HG02885 (cell line): ENCODE data around the gene LHPP.
"Not testable (repeated sequence)": the region's sequence is repeated elsewhere in the genome, so short reads cannot be mapped to it uniquely, and the experiment has no call there.

Experiments used
- ATAC-seq: cut with Tn5 transposase; IDR thresholded peaks from one replicate; pipeline ENCODE4 v1.9.1; 2021; ENCODE audit warnings: mild to moderate bottlenecking; ENCODE audit not compliant: unreplicated experiment, poor library complexity

The LHPP gene, protein sequence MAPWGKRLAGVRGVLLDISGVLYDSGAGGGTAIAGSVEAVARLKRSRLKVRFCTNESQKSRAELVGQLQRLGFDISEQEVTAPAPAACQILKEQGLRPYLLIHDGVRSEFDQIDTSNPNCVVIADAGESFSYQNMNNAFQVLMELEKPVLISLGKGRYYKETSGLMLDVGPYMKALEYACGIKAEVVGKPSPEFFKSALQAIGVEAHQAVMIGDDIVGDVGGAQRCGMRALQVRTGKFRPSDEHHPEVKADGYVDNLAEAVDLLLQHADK

DNA sequence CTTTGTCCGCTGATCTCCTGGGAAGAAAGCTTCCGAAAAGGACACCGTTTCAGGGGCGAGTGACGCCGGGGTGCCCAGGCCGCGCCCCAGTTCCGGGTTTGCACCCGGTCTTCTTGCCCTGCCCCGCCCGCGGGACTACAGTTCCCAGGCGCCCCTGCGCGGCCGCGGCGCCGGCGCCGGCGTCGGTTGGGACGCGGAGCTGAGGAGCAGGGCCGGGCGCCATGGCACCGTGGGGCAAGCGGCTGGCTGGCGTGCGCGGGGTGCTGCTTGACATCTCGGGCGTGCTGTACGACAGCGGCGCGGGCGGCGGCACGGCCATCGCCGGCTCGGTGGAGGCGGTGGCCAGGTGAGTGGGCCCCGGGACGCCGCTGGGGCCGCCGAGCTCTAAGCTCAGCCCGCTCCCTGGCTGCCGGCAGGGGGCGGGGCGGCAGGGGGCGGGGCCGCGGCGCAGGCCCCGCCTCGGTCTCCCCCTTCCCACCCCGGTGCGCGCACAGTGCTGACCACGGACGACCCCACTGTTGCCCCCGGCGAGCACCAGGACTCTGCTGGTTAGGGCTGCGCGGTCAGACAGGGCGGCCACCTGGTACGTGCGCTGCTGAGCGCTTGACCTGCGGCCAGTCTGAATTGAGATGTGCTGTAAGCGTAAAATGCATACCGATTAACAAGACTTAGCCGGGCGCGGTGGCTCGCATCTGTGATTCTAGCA lies at the start of gene LHPP:
LHPP (plus strand) TSS at position 182 of the 706 bp plus-strand sequence; CDS start at position 222, 40 bp downstream.
- ATAC-seq = peak; percentile 94

DNA sequence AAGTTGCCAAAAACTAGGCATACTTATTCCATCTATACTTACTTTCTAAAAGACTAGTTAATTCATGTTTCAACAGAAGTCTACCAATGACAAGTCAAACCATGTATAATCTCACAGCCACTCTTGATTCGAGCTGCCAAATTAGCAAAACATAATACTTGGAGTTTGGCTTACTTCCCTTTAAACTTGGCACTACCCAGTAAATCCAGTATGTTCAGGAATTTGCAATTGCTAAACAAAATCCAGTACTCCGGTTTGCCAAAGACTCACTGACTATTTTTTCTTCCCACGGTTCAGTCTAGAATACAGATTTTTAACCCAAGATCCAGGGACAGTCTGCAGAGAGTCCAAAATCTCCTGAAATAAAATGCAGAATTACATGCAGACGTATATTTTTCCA lies 47.5 kb upstream of the LHPP start:
- no peak for ATAC-seq

DNA sequence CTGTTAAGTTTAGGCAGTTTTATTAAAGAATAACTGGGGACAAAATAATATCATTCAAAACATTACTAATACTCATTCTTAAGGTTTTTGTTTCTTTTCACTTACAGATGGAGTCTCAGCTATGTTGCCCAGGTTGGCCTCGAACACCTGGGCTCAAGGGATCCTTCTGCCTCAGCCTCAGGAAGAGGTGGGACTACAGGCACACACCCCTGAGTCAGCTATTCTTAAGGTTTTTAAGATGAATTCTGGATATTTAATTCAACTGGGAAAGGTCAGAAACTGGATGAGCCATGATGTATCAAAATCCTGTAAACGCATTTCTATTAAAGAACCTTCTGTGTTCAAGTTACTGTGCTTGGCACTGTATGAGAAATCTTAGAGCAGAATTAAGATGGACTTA lies 46.4 kb upstream of the LHPP start:
- ATAC-seq = no peak

DNA sequence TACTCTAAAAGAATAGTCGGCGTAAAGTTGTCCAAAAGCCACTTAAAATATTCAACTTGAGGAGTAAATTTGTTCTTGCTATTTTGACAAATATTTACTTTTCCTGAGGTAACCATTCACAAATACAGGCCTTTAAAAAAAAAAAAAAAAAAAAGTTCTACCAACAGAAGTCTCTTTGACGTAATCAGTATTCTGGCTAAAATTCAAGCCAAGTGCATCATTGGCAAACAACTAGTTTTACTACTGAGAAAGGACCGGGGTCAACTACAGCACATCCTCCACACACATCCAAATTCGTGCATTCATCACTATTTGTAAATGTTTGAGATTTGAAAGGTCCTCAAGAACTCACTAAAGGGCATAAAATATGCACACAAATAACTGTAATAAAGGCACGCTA lies 44.9 kb upstream of the LHPP start:
- no peak for ATAC-seq

DNA sequence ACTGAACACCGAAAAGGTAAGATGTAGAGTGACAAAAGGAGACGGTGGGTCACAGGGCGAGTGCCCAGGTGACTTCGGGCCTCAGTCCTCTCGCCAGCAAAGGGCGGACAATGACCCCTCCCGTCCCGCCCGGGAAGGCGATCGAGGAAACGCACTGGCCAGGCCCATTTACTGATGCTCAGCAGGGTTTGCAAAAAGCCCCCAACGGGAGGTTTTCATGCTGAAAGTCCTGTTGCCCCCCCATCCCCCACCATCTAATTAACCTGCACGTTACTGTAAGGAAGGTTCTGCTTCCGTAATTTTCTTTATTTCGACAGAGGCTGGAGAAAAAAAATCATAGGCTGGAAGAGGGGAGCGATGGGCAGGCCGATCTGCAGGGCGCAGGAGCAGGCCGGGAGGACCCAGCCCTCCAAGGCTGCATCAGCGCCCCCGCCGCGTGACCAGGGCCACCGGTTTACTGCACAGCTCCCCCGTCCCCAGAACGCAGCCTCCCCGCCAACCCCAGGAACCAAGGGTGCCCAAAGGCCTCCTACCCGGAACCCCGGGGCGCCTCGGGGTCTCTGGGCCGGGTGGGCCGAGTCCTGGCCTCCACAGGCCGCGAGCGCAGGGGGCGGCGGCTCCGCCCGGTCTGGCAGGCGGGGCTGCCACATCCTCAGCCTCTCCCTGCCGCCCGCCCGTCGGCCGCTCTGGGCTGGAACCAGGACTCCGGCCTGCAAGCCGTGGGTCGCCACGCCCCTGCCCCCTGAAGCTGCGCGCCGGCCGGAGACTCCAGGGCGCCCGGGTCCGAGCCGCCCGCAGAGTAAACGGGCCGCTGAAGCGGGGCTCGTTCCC lies 43.5 kb upstream of the LHPP start:
- ATAC-seq = peak; percentile 32

DNA sequence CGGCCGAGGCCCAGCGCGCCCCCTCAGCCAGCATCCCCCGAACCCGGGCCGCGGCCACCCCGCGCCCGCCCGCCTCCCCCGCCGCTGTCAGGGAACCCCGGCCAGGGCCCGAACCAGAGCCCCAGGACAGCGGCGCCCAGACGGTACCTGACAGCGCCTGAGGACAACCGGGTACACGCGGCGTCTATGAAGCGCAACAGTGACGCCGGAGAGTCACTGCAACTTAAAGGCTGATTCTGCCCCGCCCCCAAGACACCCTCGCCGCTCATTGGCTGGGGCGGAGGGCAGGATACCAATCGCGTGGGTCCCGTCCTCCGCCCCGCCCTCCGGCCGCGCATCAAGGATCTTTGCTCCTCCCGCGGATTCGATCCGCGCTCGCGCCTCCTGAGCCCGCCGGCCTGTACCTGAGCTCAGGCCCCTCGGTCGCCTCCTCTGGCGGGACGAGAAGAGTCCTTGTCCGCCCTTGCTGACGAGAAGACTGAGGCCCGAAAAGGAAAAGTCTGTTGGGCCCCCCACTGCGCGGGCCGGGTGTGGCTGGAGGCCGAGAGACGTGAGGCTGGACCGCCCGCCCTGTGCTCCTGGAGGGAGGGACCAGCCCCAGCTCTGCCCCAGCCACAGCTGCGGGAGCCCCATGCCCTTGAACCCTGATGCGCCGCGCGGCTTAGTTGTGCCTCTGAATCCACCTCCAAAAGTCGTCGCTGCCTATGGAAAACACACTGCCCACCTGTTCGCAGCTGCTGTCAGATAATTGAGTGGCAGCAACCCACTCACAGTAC lies 42.7 kb upstream of the LHPP start, which contains the start of gene OAT:
OAT (minus strand) TSS at position 198 of the 776 bp plus-strand sequence. CDS start 6,752 bp downstream, outside the sequence.
- peak; percentile 93 for ATAC-seq

DNA sequence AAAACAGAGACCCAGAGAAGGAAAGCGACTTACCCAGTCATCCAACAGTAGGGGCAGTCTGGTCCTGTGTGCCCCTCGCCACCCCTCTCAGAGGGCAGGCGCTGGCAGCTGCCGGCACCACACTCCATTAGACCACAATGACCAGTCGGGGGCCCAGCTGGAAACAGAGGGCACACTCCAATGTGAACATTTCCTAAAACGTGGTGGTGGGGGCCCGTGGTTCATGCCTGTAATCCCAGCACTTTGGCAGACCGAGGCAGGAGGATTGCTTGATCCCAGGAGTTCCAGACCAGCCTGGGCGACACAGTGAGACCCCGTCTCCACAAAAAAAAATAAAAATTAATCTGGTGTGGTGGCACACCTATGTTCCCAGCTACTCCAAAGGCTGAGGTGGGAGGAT lies 42.0 kb upstream of the LHPP start:
- no peak for ATAC-seq

DNA sequence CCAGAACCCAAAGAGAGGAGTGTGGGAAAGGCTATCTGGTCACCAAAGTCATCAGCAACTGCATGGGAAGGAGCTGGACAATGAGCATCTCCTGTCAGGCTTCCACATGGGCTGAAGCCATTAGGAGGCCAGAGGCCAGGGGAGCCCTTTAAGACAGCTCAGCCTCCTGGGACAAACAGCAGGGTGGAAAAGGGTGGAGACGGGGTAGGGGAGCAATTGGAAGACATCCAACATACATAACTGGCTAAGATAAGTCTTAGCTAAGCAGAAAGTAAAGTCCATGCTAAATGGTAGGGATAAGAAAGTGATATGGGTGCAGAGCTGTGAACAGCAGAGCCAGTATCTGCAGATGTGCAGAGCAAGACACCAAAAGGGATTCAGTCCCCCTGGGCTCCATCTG lies 41.4 kb upstream of the LHPP start:
- no peak for ATAC-seq

DNA sequence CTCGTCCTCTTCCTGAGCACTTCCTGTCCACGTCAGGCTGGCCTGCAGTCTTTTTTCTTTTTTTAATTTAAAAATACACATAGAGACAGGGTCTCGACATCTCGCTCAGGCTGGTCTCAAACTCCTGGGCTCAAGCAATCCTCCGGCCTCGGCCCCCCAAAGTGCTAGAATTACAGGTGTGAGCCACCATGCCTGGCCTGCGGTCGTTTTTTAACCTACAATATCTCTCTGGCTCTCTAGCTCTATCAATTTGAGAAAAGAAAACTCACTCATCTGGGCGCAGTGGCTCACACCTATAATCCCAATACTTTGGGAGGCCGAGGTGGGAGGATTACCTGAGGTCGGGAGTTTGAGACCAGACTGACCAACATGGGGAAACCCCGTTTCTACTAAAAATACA lies 38.9 kb upstream of the LHPP start:
- ATAC-seq = no peak

DNA sequence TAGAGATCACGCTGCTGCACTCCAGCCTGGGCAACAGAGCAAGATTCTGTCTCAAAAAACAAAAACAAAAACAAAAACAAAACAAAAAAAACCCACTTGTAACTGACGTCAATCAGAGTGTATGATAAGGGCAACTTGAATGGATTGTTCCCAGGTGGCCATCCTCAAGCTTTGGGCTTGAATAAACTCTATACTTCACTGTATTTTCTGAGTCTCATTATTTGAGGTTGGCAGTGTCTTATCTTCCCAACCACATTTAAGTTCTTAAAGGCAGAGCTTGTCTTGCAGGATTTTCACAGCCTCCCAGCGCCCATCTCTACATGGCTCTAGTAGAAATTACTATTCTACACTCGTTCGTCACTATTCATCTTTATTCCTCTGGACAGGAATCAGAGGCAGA lies 37.8 kb upstream of the LHPP start:
- no peak for ATAC-seq

DNA sequence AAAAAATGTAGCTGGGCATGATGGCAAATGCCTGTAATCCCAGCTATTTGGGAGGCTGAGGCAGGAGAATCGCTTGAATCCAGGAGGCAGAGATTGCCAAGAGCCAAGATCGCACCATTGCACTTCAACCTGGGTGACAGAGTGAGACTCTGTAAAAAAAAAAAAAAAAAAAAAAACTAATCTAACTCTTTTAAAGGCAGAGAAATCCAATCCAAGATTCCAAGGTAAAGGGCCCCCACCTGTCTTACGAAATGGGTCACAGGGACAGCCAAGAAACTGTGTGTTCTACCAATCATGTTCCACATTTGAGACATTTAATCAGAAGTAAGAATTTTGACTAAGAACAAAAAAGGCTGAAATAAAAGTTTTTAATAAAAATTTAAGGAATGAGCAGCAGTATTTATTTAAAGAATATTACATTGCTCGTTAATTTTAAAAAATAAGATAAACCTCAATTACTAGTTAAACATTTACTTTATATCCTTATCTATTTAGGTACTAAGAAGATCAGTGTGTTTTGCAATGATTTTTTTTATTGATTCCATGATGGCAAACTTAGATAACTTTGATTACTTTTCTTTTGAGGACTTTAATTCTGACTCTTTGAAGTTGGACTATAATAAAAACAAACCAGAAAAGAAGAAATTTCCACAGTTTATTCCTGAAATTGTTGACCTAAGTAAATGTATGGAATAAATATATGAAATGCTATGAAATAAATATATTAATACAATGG lies 36.2 kb upstream of the LHPP start:
- no peak for ATAC-seq

DNA sequence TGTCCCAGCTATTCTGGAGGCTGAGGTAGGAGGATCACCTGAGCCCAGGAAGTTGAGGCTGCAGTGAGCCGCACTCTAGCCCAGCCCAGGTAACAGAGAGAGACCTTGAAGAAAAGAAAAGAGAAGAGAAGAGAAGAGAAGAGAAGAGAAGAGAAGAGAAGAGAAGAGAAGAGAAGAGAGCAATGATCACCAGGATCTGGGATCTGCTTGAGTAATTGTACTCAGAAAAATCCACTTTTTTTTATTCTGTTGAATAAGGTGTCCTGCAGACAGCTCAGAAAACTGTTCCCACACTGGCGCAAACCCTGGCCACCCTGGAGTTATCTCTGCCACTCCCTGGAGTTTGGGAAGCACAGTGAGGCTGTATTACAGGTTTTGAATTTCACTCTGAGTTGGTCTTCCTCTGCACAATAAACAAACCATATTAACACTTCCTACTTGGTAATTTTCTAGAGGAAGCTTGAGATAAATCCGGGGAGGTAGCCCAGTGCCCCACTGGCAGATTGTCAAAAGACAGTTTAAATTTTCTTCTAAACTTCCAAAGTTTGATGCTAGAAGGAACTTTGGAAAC lies 33.3 kb upstream of the LHPP start:
- ATAC-seq = no peak

DNA sequence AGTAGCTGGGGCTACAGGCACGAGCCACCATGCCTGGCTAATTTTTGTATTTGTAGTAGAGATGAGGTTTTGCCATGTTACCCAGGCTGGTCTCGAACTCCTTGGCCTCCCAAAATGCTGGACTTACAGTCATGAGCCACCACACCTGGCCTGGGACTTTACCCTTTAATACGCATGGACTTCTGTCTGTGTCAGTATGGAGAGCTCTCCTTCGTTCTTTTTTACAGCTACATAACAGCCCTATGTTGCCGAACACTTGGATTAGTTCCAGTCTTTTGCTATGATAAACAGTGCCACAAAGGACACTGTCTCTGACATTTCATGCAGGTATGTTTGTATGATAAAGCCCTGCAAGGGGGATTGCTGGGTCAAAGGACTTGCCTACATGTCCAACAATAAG lies 32.0 kb upstream of the LHPP start:
- ATAC-seq = no peak

DNA sequence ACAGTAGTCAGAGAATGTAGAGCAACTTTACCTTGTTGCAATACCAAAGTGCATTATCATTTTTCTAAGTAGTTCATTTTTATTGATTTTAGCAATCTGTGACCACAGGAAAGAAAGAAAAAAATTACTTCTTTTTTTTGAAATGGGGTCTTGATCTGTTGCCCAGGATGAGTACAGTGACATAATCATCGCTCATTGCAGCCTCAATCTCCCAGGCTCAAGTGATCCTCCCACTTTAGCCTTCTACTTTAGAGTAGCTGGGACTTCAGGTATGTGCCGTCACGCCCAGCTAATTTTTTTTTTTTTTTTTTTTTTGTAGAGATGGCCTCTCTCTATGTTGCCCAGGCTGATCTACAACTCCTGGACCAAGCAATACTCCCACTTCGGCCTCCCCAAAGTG lies 31.5 kb upstream of the LHPP start:
- no peak for ATAC-seq

DNA sequence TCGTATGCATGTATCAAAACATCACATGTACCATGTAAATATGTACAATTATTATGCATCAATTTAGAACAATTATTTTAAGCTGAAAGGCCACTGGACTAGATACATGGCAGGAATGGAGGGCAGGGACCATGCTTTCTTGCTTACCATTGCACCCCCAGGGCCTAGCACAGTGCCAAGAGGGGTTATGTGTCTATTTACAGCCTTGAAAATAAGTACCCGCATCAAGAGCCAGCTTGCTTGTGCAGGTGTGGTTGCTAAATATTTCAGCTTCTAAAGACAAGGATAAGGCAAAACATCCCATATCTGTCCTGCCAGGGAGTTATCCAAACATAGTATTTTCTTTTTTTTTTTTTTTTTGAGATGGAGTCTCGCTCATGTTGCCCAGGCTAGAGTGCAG lies 28.2 kb upstream of the LHPP start:
- no peak for ATAC-seq

DNA sequence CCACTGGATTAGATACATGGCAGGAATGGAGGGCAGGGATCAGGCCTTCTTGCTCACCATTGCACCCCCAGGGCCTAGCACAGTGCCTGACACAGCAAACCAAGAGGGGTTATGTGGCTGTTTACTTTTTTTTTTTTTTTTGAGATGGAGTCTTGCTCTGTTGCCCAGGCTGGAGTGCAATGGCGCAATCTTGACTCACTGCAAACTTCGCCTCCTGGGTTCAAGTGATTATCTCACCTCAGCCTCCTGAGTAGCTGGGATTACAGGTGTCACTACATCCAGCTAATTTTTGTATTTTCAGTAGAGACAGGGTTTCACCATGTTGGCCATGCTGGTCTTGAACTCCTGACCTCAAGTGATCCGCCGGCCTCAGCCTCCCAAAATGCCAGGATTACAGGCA lies 25.9 kb upstream of the LHPP start:
- not testable (repeated sequence) for ATAC-seq

DNA sequence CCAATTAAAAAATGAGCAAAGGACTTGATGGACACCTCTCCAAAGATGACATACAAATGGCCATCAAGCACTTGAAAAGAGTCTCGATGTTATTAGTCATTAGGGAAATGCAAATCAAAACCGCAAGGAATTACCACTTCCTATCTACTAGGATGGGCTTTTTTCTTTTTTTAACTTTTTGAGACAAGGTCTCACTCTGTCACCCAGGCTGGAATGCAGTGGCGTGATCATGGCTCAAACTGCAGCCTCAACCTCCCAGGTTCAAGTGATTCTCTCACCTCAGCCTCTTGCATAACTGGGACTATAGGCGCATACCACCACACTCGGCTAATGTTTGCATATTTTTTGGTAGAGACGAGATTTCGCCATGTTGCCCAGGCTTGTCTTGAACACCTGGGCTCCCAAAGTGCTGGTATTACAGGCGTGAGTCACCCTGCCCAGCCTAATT lies 25.4 kb upstream of the LHPP start:
- peak; percentile 71 for ATAC-seq

DNA sequence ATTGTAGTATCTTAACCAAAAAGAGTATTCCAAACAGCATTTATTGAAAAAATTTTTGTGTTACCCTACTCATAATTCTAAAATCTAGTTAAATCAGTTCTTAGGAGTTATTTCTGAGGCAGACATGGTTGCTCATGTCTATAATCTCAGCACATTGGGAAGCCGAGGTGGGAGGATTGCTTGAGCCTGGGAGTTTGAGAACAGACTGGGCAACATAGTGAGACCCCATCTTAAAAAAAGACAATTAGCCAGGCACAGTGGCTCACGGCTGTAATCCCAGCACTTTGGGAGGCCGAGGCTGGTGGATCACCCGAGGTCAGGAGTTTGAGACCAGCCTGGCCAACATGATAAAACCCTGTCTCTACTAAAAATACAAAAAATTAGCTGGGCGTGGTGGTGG lies 19.9 kb upstream of the LHPP start:
- ATAC-seq = not testable (repeated sequence)
